ENCODE results near the gene SMYD3. TPM values are rescaled to one million over a fixed set of nuclear protein-coding genes. Genes with fewer than 3 reads are reported as not detected.

Gene SMYD3
- total and polyA plus RNA-seq, 10 of the 15 experiments (the other 5 are each of a cell fraction or from before 2014, with no cell fraction given): 18.3 to 54.0 (median 24.8) TPM

- ChIA-PET POLR2A (no interaction called here), RAD21 (ENCODE audit: unreplicated experiment) (no interaction called here), SMC1A (ENCODE audit: uncharacterized antibody, unreplicated experiment) (interaction anchor here (1.0 to 1.2 kb wide), 3 partner anchors 40 to 182 kb away, joined by 3 read pairs; no protein-coding TSS in a partner anchor), CTCF (interaction anchor here (0.6 kb wide), 1 partner anchor 29 kb away, joined by 3 read pairs; no protein-coding TSS in a partner anchor)
- ATAC-seq (no peak), FAIRE-seq (no peak), DNase-seq (ENCODE audit: low read depth, low spot score) (no peak)
- WGBS (ENCODE audit: insufficient coverage, insufficient replicate concordance, low lambda C conversion rate, missing lambda C conversion rate): 83% methylated on average over 6 of the region's 6 CpGs
- H3K79me2 ChIP-seq (ENCODE audit: control insufficient read depth, insufficient read depth, low read length): no peaks in the 10 kb centered on the region
- H3K4me3 ChIP-seq: no peak overlapping the region
- TF ChIP-seq LARP7 (IDR thresholded peaks at IDR 0.05) (no peak), POLR2A (IDR thresholded peaks at IDR 0.05; ENCODE audit: low read depth, low read length) (no peak), ZNF207 (IDR thresholded peaks at IDR 0.05; ENCODE audit: borderline replicate concordance) (no peak), SKIL (IDR thresholded peaks at IDR 0.05; ENCODE audit: low read depth, poor library complexity, severe bottlenecking) (no peak), CHD4 (IDR thresholded peaks at IDR 0.05) (no peak), DPF2 (IDR thresholded peaks at IDR 0.05) (no peak), SRF (IDR thresholded peaks at IDR 0.05; ENCODE audit: low read depth in 2 of 2, low read length in 2 of 2) (no peak), MTA3 (IDR thresholded peaks at IDR 0.05; ENCODE audit: borderline replicate concordance, low read length) (no peak)
- TF ChIP-seq, protein P1, sequence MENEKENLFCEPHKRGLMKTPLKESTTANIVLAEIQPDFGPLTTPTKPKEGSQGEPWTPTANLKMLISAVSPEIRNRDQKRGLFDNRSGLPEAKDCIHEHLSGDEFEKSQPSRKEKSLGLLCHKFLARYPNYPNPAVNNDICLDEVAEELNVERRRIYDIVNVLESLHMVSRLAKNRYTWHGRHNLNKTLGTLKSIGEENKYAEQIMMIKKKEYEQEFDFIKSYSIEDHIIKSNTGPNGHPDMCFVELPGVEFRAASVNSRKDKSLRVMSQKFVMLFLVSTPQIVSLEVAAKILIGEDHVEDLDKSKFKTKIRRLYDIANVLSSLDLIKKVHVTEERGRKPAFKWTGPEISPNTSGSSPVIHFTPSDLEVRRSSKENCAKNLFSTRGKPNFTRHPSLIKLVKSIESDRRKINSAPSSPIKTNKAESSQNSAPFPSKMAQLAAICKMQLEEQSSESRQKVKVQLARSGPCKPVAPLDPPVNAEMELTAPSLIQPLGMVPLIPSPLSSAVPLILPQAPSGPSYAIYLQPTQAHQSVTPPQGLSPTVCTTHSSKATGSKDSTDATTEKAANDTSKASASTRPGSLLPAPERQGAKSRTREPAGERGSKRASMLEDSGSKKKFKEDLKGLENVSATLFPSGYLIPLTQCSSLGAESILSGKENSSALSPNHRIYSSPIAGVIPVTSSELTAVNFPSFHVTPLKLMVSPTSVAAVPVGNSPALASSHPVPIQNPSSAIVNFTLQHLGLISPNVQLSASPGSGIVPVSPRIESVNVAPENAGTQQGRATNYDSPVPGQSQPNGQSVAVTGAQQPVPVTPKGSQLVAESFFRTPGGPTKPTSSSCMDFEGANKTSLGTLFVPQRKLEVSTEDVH (IDR thresholded peaks at IDR 0.05; ENCODE audit: low read depth, partially characterized antibody): no peak
- TF ChIP-seq, protein P2, sequence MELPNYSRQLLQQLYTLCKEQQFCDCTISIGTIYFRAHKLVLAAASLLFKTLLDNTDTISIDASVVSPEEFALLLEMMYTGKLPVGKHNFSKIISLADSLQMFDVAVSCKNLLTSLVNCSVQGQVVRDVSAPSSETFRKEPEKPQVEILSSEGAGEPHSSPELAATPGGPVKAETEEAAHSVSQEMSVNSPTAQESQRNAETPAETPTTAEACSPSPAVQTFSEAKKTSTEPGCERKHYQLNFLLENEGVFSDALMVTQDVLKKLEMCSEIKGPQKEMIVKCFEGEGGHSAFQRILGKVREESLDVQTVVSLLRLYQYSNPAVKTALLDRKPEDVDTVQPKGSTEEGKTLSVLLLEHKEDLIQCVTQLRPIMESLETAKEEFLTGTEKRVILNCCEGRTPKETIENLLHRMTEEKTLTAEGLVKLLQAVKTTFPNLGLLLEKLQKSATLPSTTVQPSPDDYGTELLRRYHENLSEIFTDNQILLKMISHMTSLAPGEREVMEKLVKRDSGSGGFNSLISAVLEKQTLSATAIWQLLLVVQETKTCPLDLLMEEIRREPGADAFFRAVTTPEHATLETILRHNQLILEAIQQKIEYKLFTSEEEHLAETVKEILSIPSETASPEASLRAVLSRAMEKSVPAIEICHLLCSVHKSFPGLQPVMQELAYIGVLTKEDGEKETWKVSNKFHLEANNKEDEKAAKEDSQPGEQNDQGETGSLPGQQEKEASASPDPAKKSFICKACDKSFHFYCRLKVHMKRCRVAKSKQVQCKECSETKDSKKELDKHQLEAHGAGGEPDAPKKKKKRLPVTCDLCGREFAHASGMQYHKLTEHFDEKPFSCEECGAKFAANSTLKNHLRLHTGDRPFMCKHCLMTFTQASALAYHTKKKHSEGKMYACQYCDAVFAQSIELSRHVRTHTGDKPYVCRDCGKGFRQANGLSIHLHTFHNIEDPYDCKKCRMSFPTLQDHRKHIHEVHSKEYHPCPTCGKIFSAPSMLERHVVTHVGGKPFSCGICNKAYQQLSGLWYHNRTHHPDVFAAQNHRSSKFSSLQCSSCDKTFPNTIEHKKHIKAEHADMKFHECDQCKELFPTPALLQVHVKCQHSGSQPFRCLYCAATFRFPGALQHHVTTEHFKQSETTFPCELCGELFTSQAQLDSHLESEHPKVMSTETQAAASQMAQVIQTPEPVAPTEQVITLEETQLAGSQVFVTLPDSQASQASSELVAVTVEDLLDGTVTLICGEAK (IDR thresholded peaks at IDR 0.05; ENCODE audit: borderline replicate concordance): no peak
- TF ChIP-seq, protein P3, sequence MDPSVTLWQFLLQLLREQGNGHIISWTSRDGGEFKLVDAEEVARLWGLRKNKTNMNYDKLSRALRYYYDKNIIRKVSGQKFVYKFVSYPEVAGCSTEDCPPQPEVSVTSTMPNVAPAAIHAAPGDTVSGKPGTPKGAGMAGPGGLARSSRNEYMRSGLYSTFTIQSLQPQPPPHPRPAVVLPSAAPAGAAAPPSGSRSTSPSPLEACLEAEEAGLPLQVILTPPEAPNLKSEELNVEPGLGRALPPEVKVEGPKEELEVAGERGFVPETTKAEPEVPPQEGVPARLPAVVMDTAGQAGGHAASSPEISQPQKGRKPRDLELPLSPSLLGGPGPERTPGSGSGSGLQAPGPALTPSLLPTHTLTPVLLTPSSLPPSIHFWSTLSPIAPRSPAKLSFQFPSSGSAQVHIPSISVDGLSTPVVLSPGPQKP (IDR thresholded peaks at IDR 0.05; ENCODE audit: low read depth, low read length): no peak
- H3K4me1 ChIP-seq (ENCODE audit: control insufficient read depth, insufficient read depth, low read length): no peaks in the 10 kb centered on the region
- H3K4me2 ChIP-seq (ENCODE audit: control insufficient read depth, insufficient read depth): no peak overlapping the region
- peaks cover 2% of the 10 kb centered on the region; the same call in 2 of the 3 replicates for H3K9me3 ChIP-seq (replicated peaks; ENCODE audit: control insufficient read depth, insufficient read depth, low read length)
- H3K27me3 ChIP-seq (replicated peaks in 1 of 2; ENCODE audit: control insufficient read depth in 2 of 2, insufficient read depth in 2 of 2, low read length in 1 of 2): no peaks in the 10 kb centered on the region
- no peak overlapping the region for H3K9ac ChIP-seq (ENCODE audit: control insufficient read depth, insufficient read depth, low read length)
- no TSS peak for BruUV-seq (replicated peaks)
- no peak overlapping the region for H3K27ac ChIP-seq (ENCODE audit: control insufficient read depth, insufficient read depth)
- intact Hi-C loops (cut with micrococcal nuclease; ENCODE audit: unreplicated experiment): no loop called here
- in situ Hi-C loops (cut with MboI): no loop called here
- no peak overlapping the region for H2AFZ ChIP-seq (ENCODE audit: control insufficient read depth, low read depth, low read length)
- no peaks in the 10 kb centered on the region for H4K20me1 ChIP-seq (ENCODE audit: control insufficient read depth, insufficient read depth)
- no peaks in the 10 kb centered on the region for H3K36me3 ChIP-seq (ENCODE audit: control insufficient read depth in 2 of 2, insufficient read depth in 2 of 2, low read length in 1 of 2)
These were observed 110.8 kb downstream of the SMYD3 start for GRCh38 chr1:246396322-246396721.
